ENCODE results near the gene RBFOX2. TPM values are rescaled to one million over a fixed set of nuclear protein-coding genes. Genes with fewer than 3 reads are reported as not detected.
A peak's percentile ranks its signal among the peaks of the same experiment; 100 is the strongest.

RBFOX2 gene
- polyA plus RNA-seq, 1 of the 3 experiments (the other 2 are of a cell fraction) = 115 TPM

- Histone ChIP-seq H3K4me3 (ENCODE audit: low read depth in 2 of 2, low read length in 1 of 2) (no peak overlapping the region), H3K27me3 (ENCODE audit: insufficient read depth) (no peaks in the 10 kb centered on the region), H3K9me3 (no peaks in the 10 kb centered on the region), H3K36me3 (replicated peaks in 1 of 2; ENCODE audit: control insufficient read depth in 1 of 2, insufficient read depth in 2 of 2, low read length in 1 of 2) (peaks cover 0 to 4% of the 10 kb centered on the region in 2 experiments), H2AFZ (ENCODE audit: low read depth) (no peak overlapping the region), H3F3A (replicated peaks; ENCODE audit: insufficient read depth) (peaks cover 17% of the 10 kb centered on the region), H3K9ac (no peak overlapping the region), H3K79me2 (ENCODE audit: insufficient read depth) (peaks cover 68% of the 10 kb centered on the region), H3K27ac (ENCODE audit: low read depth in 2 of 2, low read length in 1 of 2) (peak overlapping the region; percentile 57 to 81), H3K9me2 (no peaks in the 10 kb centered on the region), H3K4me2 (peak overlapping the region; percentile 32; the same call in 1 of the 2 replicates), H3K4me1 (ENCODE audit: control insufficient read depth in 1 of 2, insufficient read depth in 2 of 2, low read depth in 1 of 2, low read length in 1 of 2) (peaks cover 20% of the 10 kb centered on the region in 2 experiments), H4K20me1 (ENCODE audit: insufficient read depth) (peaks cover 91% of the 10 kb centered on the region; the same call in 1 of the 2 replicates)
- TF ChIP-seq RAD21 (IDR thresholded peaks at IDR 0.05; ENCODE audit: low read length) (0 out of 2 replicates have a peak, but pooled peaks have one; percentile 7), NRF1 (IDR thresholded peaks at IDR 0.05; ENCODE audit: low read depth, low read length) (no peak), FOXM1 (IDR thresholded peaks at IDR 0.05; ENCODE audit: low read depth) (no peak), IRF3 (IDR thresholded peaks at IDR 0.05; ENCODE audit: low read depth, low read length) (no peak), MEF2A (IDR thresholded peaks at IDR 0.05; ENCODE audit: borderline replicate concordance, low read depth) (no peak), FOSL2 (IDR thresholded peaks at IDR 0.05; ENCODE audit: borderline replicate concordance, low read depth) (no peak), CHD2 (IDR thresholded peaks at IDR 0.05; ENCODE audit: low read length, partially characterized antibody) (peak; percentile 14), TAF1 (IDR thresholded peaks at IDR 0.05; ENCODE audit: borderline replicate concordance, low read depth, low read length) (no peak), RCOR1 (IDR thresholded peaks at IDR 0.05; ENCODE audit: low read length) (0 out of 2 replicates have a peak, but pooled peaks have one; percentile 53), JUND (IDR thresholded peaks at IDR 0.05) (no peak), GATA2 (CRISPR knock-in tag; IDR thresholded peaks at IDR 0.05) (peak; percentile 57; the same call in 1 of the 2 replicates), TCF12 (IDR thresholded peaks at IDR 0.05) (peak; percentile 15; the same call in 1 of the 2 replicates), MXI1 (IDR thresholded peaks at IDR 0.05; ENCODE audit: low read depth, low read length) (peak; percentile 58; the same call in 1 of the 2 replicates), USF1 (IDR thresholded peaks at IDR 0.05; ENCODE audit: borderline replicate concordance, low read depth) (no peak), EP300 (IDR thresholded peaks at IDR 0.05; ENCODE audit: borderline replicate concordance in 1 of 2, low read depth in 1 of 2, low read length in 1 of 2) (peak in 1 of 2 experiments; percentile 37; a peak in 1 of 4 replicates), CTCF (IDR thresholded peaks at IDR 0.05) (no peak)
- POLR2A ChIA-PET = no interaction called here
- WGBS (ENCODE audit: low lambda C conversion rate) = 35% methylated on average over 5 of the region's 5 CpGs
- CTCF ChIA-PET = interaction anchor here (1.6 kb wide), 1 partner anchor 255 kb away, joined by 3 read pairs; no protein-coding TSS in a partner anchor
- DNase-seq = peak; percentile 51
Measured at GRCh38 chr22:35882211-35883030, 146.2 kb downstream of the RBFOX2 start.
